GM23338 (cell line): ENCODE results near the gene PIAS1. TPM values are rescaled to one million over a fixed set of nuclear protein-coding genes. Genes with fewer than 3 reads are reported as not detected.
A peak's percentile ranks its signal among the peaks of the same experiment; 100 is the strongest.

Source experiments
- ATAC-seq: fragments of 200-7000 bp; cut with Tn5 transposase; 3 replicates; pipeline ENCODE4 v1.9.1; 2020
- DNase-seq: peaks from one replicate; pipeline ENCODE4 v3.0.0-alpha.2; 2015; ENCODE audit warnings: low spot score
- H2AFZ ChIP-seq: fragments of 200-600 bp; sonication (generic); 2 replicates; pipeline ENCODE4 v1.8.0; 2016; ENCODE audit warnings: antibody characterized with exemption, mild to moderate bottlenecking, moderate library complexity
- H3F3A ChIP-seq: fragments of 200-600 bp; sonication (generic); replicated peaks from 2 replicates; pipeline ENCODE4 v1.8.0; 2017; ENCODE audit warnings: antibody characterized with exemption, mixed run types, low read depth
- H3K27ac ChIP-seq: fragments of 200-600 bp; sonication (generic); 2 replicates; pipeline ENCODE4 v1.6.1; 2016; ENCODE audit warnings: low read depth
- H3K27me3 ChIP-seq: fragments of 200-600 bp; sonication (generic); 2 replicates; pipeline ENCODE4 v1.8.0; 2016; ENCODE audit warnings: mild to moderate bottlenecking, mixed run types, moderate library complexity; ENCODE audit not compliant: insufficient read depth
- H3K36me3 ChIP-seq: fragments of 200-600 bp; sonication (generic); 2 replicates; pipeline ENCODE4 v1.8.0; 2016; ENCODE audit warnings: mild to moderate bottlenecking; ENCODE audit not compliant: insufficient read depth
- H3K4me1 ChIP-seq: fragments of 200-600 bp; sonication (generic); 2 replicates; pipeline ENCODE4 v1.8.0; 2016; ENCODE audit warnings: mild to moderate bottlenecking, moderate library complexity; ENCODE audit not compliant: insufficient read depth
- H3K4me2 ChIP-seq: fragments of 200-600 bp; sonication (generic); 2 replicates; pipeline ENCODE4 v1.7.1; 2017; ENCODE audit warnings: mixed run types
- H3K4me3 ChIP-seq: fragments of 200-600 bp; sonication (generic); 2 replicates; pipeline ENCODE4 v1.6.1; 2016; ENCODE audit warnings: mixed run types
- H3K79me2 ChIP-seq: fragments of 200-600 bp; sonication (generic); replicated peaks from 2 replicates; pipeline ENCODE4 v1.8.0; 2017; ENCODE audit warnings: mild to moderate bottlenecking; ENCODE audit not compliant: insufficient read depth
- H3K9me2 ChIP-seq: fragments of 200-600 bp; sonication (generic); 2 replicates; pipeline ENCODE4 v1.8.0; 2017; ENCODE audit not compliant: insufficient read depth
- H4K20me1 ChIP-seq: fragments of 200-600 bp; sonication (generic); replicated peaks from 2 replicates; pipeline ENCODE4 v1.8.0; 2017; ENCODE audit warnings: mild to moderate bottlenecking; ENCODE audit not compliant: insufficient read depth
- H3K27ac Mint-ChIP-seq: 2 replicates; pipeline ENCODE4 v1.8.0; 2020; ENCODE audit warnings: inconsistent platforms, mild to moderate bottlenecking, moderate library complexity, mixed read lengths
- H3K27me3 Mint-ChIP-seq: 3 replicates; pipeline ENCODE4 v1.8.0; 2022; ENCODE audit warnings: low read depth, mild to moderate bottlenecking, moderate library complexity, mixed read lengths, inconsistent platforms; ENCODE audit not compliant: insufficient read depth, poor library complexity
- H3K36me3 Mint-ChIP-seq: 3 replicates; pipeline ENCODE4 v1.8.0; 2021; ENCODE audit warnings: low read depth, mild to moderate bottlenecking, inconsistent platforms, moderate library complexity, mixed read lengths
- H3K4me1 Mint-ChIP-seq: 3 replicates; pipeline ENCODE4 v1.8.0; 2020; ENCODE audit warnings: mild to moderate bottlenecking, inconsistent platforms, mixed read lengths
- H3K4me3 Mint-ChIP-seq: 3 replicates; pipeline ENCODE4 v1.8.0; 2021; ENCODE audit warnings: moderate library complexity, mild to moderate bottlenecking, inconsistent platforms, mixed read lengths
- H3K9me3 Mint-ChIP-seq: 3 replicates; pipeline ENCODE4 v1.8.0; 2020; ENCODE audit warnings: moderate library complexity, mild to moderate bottlenecking, inconsistent platforms, mixed read lengths
- CREB1 ChIP-seq: fragments of 250-450 bp; sonication (Bioruptor Pico); IDR thresholded peaks from 2 replicates; pipeline ENCODE4 v1.5.0; 2020; ENCODE audit warnings: low read depth, mild to moderate bottlenecking, moderate library complexity
- CTCF ChIP-seq, 2 experiments: fragments of 200-600 bp in 1 of 2; sonication (generic) in 1 of 2; conservative IDR thresholded peaks; 2 replicates each; pipeline versions ENCODE4 v1.5.1 to v1.6.1; 2016 to 2017; ENCODE audit warnings: antibody characterized with exemption in 2 of 2, low read depth in 2 of 2, mild to moderate bottlenecking in 2 of 2, moderate library complexity in 1 of 2
- ETS1 ChIP-seq: IDR thresholded peaks from 2 replicates; pipeline ENCODE4 v1.6.1; 2016; ENCODE audit warnings: antibody characterized with exemption
- EZH2 ChIP-seq: fragments of 200-600 bp; sonication (generic); IDR thresholded peaks from one replicate; pipeline ENCODE4 v1.8.0; 2017; ENCODE audit warnings: antibody characterized with exemption, mild to moderate bottlenecking, low read depth; ENCODE audit not compliant: unreplicated experiment
- EZH2phosphoT487 ChIP-seq: fragments of 200-600 bp; sonication (generic); IDR thresholded peaks from one replicate; pipeline ENCODE4 v1.8.1; 2018; ENCODE audit warnings: antibody characterized with exemption; ENCODE audit not compliant: unreplicated experiment
- JUNB ChIP-seq: IDR thresholded peaks from one replicate; pipeline ENCODE4 v1.6.1; 2016; ENCODE audit warnings: antibody characterized with exemption; ENCODE audit not compliant: unreplicated experiment
- NANOG ChIP-seq: IDR thresholded peaks from 2 replicates; pipeline ENCODE4 v1.6.1; 2016; ENCODE audit warnings: antibody characterized with exemption, borderline replicate concordance
- POLR2AphosphoS5 ChIP-seq: IDR thresholded peaks from 2 replicates; pipeline ENCODE4 v1.6.1; 2016; ENCODE audit warnings: antibody characterized with exemption, low read depth
- REST ChIP-seq: IDR thresholded peaks from one replicate; pipeline ENCODE4 v1.6.1; 2018; ENCODE audit warnings: antibody characterized with exemption; ENCODE audit not compliant: unreplicated experiment
- STAT1 ChIP-seq: IDR thresholded peaks from one replicate; pipeline ENCODE4 v1.6.1; 2016; ENCODE audit warnings: antibody characterized with exemption; ENCODE audit not compliant: unreplicated experiment
- ZNF114 ChIP-seq: fragments of 250-450 bp; sonication (Bioruptor Pico); IDR thresholded peaks from 2 replicates; pipeline ENCODE4 v1.5.0; 2020; ENCODE audit warnings: mild to moderate bottlenecking, moderate library complexity
- ZNF331 ChIP-seq: fragments of 250-450 bp; sonication (Bioruptor Pico); IDR thresholded peaks from 2 replicates; pipeline ENCODE4 v1.5.0; 2020; ENCODE audit warnings: low read depth, mild to moderate bottlenecking, moderate library complexity
- ZNF462 ChIP-seq: fragments of 250-450 bp; sonication (Bioruptor Pico); IDR thresholded peaks from 2 replicates; pipeline ENCODE4 v1.5.0; 2020; ENCODE audit warnings: mild to moderate bottlenecking, moderate library complexity
- polyA plus RNA-seq: library from polyadenylated mRNA; unstranded; fragments of >200 nt; fragmentation: Nextera tagmentation; extraction: Ambion mirVana; gene quantifications from 2 replicates; pipeline ENCODE4 v1.2.1, GENCODE V29; 2016
- total RNA-seq: library from RNA; depleted of rRNA; stranded (reverse); fragments of >200 nt; shearing (Covaris generic); gene quantifications from 2 replicates; pipeline ENCODE4 v1.2.3, GENCODE V29; 2014

Gene PIAS1
- total and polyA plus RNA-seq, 2 experiments from 2014 or later: 30.7 to 32.1 TPM

GRCh38 chr15:68062214-68062613 is 8.1 kb downstream of the PIAS1 start:
- Histone ChIP-seq H3K9me2 (no peaks in the 10 kb centered on the region), H3F3A (no peaks in the 10 kb centered on the region), H2AFZ (no peak overlapping the region), H3K36me3 (no peaks in the 10 kb centered on the region), H3K4me2 (peak overlapping the region; percentile 4; the same call in 1 of the 2 replicates), H3K79me2 (peaks cover 100% of the 10 kb centered on the region), H4K20me1 (peaks cover 25% of the 10 kb centered on the region), H3K4me1 (peaks cover 28% of the 10 kb centered on the region), H3K27ac (no peak overlapping the region), H3K27me3 (no peaks in the 10 kb centered on the region), H3K4me3 (no peak overlapping the region)
- H3K27ac Mint-ChIP-seq: no peak overlapping the region
- TF ChIP-seq ZNF462 (CRISPR knock-in tag) (no peak), JUNB (no peak), ZNF331 (CRISPR knock-in tag) (no peak), REST (no peak), CREB1 (CRISPR knock-in tag) (no peak), ZNF114 (no peak), CTCF (conservative IDR thresholded peaks at IDR 0.05; ENCODE audit: low read depth in 2 of 2) (no peak), STAT1 (no peak), ETS1 (no peak), NANOG (no peak), EZH2 (no peak), POLR2AphosphoS5 (no peak), EZH2phosphoT487 (no peak)
- ATAC-seq (no peak), DNase-seq (no peak)
- no peaks in the 10 kb centered on the region for H3K9me3 Mint-ChIP-seq
- H3K4me1 Mint-ChIP-seq: peaks cover 33% of the 10 kb centered on the region
- no peaks in the 10 kb centered on the region; the same call in 2 of the 3 replicates for H3K36me3 Mint-ChIP-seq
- no peak overlapping the region for H3K4me3 Mint-ChIP-seq
- H3K27me3 Mint-ChIP-seq: no peaks in the 10 kb centered on the region
